ENCODE data around the gene DNAJB14. TPM values are rescaled to one million over a fixed set of nuclear protein-coding genes. Genes with fewer than 3 reads are reported as not detected.

Gene DNAJB14
- total and polyA plus RNA-seq, 2 experiments from 2014 or later = 25.1 to 52.6 TPM

DNA sequence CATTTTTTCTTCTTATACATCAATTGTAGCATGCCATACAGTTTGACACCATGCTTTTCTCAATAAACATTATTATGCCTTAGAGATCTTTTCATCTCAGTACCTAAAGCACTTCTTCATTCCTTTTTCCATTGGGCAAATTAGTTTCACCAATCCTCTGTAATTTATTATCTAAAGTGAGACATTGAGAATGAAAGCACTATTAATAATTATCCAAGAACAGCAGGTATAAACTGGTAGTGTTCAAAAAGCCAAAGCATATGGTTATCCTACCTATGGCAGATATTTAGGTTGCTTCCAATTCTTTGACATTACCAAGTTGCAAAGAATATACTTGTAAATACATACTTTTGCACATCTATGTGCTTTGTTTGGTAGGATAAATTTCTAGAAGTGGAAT is 67.8 kb downstream of the DNAJB14 start:
- H3K36me3 ChIP-seq (replicated peaks; ENCODE audit: insufficient read depth, low read depth) = no peaks in the 10 kb centered on the region
- no peaks in the 10 kb centered on the region for H3K27me3 ChIP-seq
- no peak overlapping the region for H3K4me3 ChIP-seq
- H3K27ac ChIP-seq = no peak overlapping the region
- no peak for TF ChIP-seq EZH2phosphoT487 (IDR thresholded peaks at IDR 0.05; ENCODE audit: low read depth, severe bottlenecking, unreplicated experiment)
- no peak for TF ChIP-seq EZH2 (IDR thresholded peaks at IDR 0.05; ENCODE audit: borderline replicate concordance)
- TF ChIP-seq, protein P1, sequence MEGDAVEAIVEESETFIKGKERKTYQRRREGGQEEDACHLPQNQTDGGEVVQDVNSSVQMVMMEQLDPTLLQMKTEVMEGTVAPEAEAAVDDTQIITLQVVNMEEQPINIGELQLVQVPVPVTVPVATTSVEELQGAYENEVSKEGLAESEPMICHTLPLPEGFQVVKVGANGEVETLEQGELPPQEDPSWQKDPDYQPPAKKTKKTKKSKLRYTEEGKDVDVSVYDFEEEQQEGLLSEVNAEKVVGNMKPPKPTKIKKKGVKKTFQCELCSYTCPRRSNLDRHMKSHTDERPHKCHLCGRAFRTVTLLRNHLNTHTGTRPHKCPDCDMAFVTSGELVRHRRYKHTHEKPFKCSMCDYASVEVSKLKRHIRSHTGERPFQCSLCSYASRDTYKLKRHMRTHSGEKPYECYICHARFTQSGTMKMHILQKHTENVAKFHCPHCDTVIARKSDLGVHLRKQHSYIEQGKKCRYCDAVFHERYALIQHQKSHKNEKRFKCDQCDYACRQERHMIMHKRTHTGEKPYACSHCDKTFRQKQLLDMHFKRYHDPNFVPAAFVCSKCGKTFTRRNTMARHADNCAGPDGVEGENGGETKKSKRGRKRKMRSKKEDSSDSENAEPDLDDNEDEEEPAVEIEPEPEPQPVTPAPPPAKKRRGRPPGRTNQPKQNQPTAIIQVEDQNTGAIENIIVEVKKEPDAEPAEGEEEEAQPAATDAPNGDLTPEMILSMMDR (IDR thresholded peaks at IDR 0.05; ENCODE audit: poor library complexity) = no peak
- H2AFZ ChIP-seq = no peak overlapping the region
- peaks cover 6% of the 10 kb centered on the region for H3K4me1 ChIP-seq (ENCODE audit: insufficient read depth)
- DNase-seq (ENCODE audit: low spot score) = no peak
- no peaks in the 10 kb centered on the region for H3K9me2 ChIP-seq (replicated peaks; ENCODE audit: insufficient read depth)
- no peak overlapping the region for H3K4me2 ChIP-seq
- H3K9me3 ChIP-seq (ENCODE audit: low read depth) = no peaks in the 10 kb centered on the region
- H4K20me1 ChIP-seq (ENCODE audit: insufficient read depth, poor library complexity, severe bottlenecking) = no peaks in the 10 kb centered on the region
- no peaks in the 10 kb centered on the region for H3K79me2 ChIP-seq

DNA sequence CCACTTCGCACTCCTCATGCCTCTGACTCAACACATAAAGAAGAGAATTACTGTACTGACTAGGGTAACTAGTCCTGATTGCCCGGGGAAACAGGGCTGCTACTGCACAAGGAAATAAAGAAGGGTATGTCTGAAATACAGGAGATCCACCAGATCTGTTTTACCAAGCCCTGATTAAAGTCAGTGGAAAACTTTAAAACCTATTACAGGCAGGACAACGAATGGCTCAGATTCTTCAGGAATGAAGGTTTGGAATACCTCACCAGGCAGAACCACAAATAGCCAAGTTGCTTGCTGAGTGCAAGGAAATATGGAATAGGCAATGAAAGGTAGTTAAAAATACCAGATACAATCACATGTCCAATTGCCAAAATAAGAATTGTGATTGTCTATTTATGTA is 69.5 kb downstream of the DNAJB14 start:
- Histone ChIP-seq H2AFZ (no peak overlapping the region), H3K4me1 (ENCODE audit: insufficient read depth) (peaks cover 6% of the 10 kb centered on the region), H3K36me3 (replicated peaks; ENCODE audit: insufficient read depth, low read depth) (no peaks in the 10 kb centered on the region), H4K20me1 (ENCODE audit: insufficient read depth, poor library complexity, severe bottlenecking) (no peaks in the 10 kb centered on the region), H3K9me3 (ENCODE audit: low read depth) (no peaks in the 10 kb centered on the region), H3K4me3 (no peak overlapping the region), H3K4me2 (no peak overlapping the region), H3K79me2 (no peaks in the 10 kb centered on the region), H3K9me2 (replicated peaks; ENCODE audit: insufficient read depth) (no peaks in the 10 kb centered on the region), H3K27me3 (no peaks in the 10 kb centered on the region), H3K27ac (no peak overlapping the region)
- DNase-seq (ENCODE audit: low spot score) = no peak
- WGBS (ENCODE audit: low lambda C conversion rate, missing lambda C conversion rate) = 86% methylated on average over 3 of the region's 3 CpGs
- TF ChIP-seq EZH2 (IDR thresholded peaks at IDR 0.05; ENCODE audit: borderline replicate concordance) (no peak), EZH2phosphoT487 (IDR thresholded peaks at IDR 0.05; ENCODE audit: low read depth, severe bottlenecking, unreplicated experiment) (no peak)
- TF ChIP-seq, protein P1 (IDR thresholded peaks at IDR 0.05; ENCODE audit: poor library complexity) = no peak

- no peak overlapping the region for H3K4me2 ChIP-seq
- no peak overlapping the region for H2AFZ ChIP-seq
- H3K27ac ChIP-seq = peak overlapping the region; percentile 38
- peaks cover 6% of the 10 kb centered on the region for H3K4me1 ChIP-seq (ENCODE audit: insufficient read depth)
- no peaks in the 10 kb centered on the region for H3K36me3 ChIP-seq (replicated peaks; ENCODE audit: insufficient read depth, low read depth)
- H3K9me3 ChIP-seq (ENCODE audit: low read depth) = no peaks in the 10 kb centered on the region
- no peak overlapping the region for H3K4me3 ChIP-seq
- TF ChIP-seq EZH2phosphoT487 (IDR thresholded peaks at IDR 0.05; ENCODE audit: low read depth, severe bottlenecking, unreplicated experiment) (no peak), EZH2 (IDR thresholded peaks at IDR 0.05; ENCODE audit: borderline replicate concordance) (no peak)
- TF ChIP-seq, protein P1 (IDR thresholded peaks at IDR 0.05; ENCODE audit: poor library complexity) = no peak
- DNase-seq (ENCODE audit: low spot score) = peak; percentile 46
- no peaks in the 10 kb centered on the region for H3K27me3 ChIP-seq
- no peaks in the 10 kb centered on the region for H3K79me2 ChIP-seq
- H4K20me1 ChIP-seq (ENCODE audit: insufficient read depth, poor library complexity, severe bottlenecking) = no peaks in the 10 kb centered on the region
- no peaks in the 10 kb centered on the region for H3K9me2 ChIP-seq (replicated peaks; ENCODE audit: insufficient read depth)
Observed at GRCh38 chr4:99875071-99875470, 71.3 kb downstream of the DNAJB14 start.

- DNase-seq (ENCODE audit: low spot score) = no peak
- Histone ChIP-seq H3K4me3 (no peak overlapping the region), H3K36me3 (replicated peaks; ENCODE audit: insufficient read depth, low read depth) (no peaks in the 10 kb centered on the region), H3K9me3 (ENCODE audit: low read depth) (no peaks in the 10 kb centered on the region), H3K4me2 (no peak overlapping the region), H3K79me2 (no peaks in the 10 kb centered on the region), H3K9me2 (replicated peaks; ENCODE audit: insufficient read depth) (no peaks in the 10 kb centered on the region), H3K4me1 (ENCODE audit: insufficient read depth) (peaks cover 6% of the 10 kb centered on the region), H4K20me1 (ENCODE audit: insufficient read depth, poor library complexity, severe bottlenecking) (no peaks in the 10 kb centered on the region), H2AFZ (no peak overlapping the region), H3K27me3 (no peaks in the 10 kb centered on the region), H3K27ac (no peak overlapping the region)
- TF ChIP-seq, protein P1 (IDR thresholded peaks at IDR 0.05; ENCODE audit: poor library complexity) = no peak
Observed at GRCh38 chr4:99872570-99872969, 73.8 kb downstream of the DNAJB14 start.

All from hepatocyte (in vitro differentiated cells).